GM13976 (cell line): ENCODE data around the gene CHRNA3.

Source experiments
- DNase-seq: peaks from one replicate; pipeline ENCODE4 v3.0.0; 2012; ENCODE audit warnings: low spot score
- CTCF ChIP-seq: IDR thresholded peaks from 2 replicates; pipeline ENCODE4 v1.5.1; 2012; ENCODE audit warnings: borderline replicate concordance, mild to moderate bottlenecking; ENCODE audit not compliant: insufficient read depth; ENCODE audit errors: extremely low read depth, missing control alignments, control extremely low read depth
- in situ Hi-C: fragments of 300-500 bp; cut with MboI; formaldehyde crosslinking; loops from one replicate; pipeline ENCODE4 v1.12.0; 2022; ENCODE audit warnings: low sequenced_read_pairs, mixed read lengths, inconsistent platforms; ENCODE audit not compliant: unreplicated experiment

CHRNA3 gene

GRCh38 chr15:78629716-78630065, 8.9 kb upstream of the CHRNA3 start:
- DNase-seq: no peak
- in situ Hi-C loops: loop anchor here (10.0 kb wide), 1 partner anchor 85 kb away; no protein-coding TSS in a partner anchor
- TF ChIP-seq CTCF: no peak

GRCh38 chr15:78629031-78629715, 8.4 kb upstream of the CHRNA3 start:
- in situ Hi-C loops: no loop called here
- DNase-seq: no peak
- no peak for TF ChIP-seq CTCF

GRCh38 chr15:78628227-78628626, 7.4 kb upstream of the CHRNA3 start:
- in situ Hi-C loops: no loop called here
- no peak for TF ChIP-seq CTCF
- no peak for DNase-seq

- in situ Hi-C loops: no loop called here
- DNase-seq: no peak
- TF ChIP-seq CTCF: no peak
These were observed 6.6 kb upstream of the CHRNA3 start for GRCh38 chr15:78627348-78627747.

- no peak for TF ChIP-seq CTCF
- in situ Hi-C loops: no loop called here
- no peak for DNase-seq
These were observed 5.7 kb upstream of the CHRNA3 start for GRCh38 chr15:78626381-78626995.

- DNase-seq: no peak
- TF ChIP-seq CTCF: no peak
- in situ Hi-C loops: no loop called here
These were observed 4.9 kb upstream of the CHRNA3 start for GRCh38 chr15:78625606-78626280.
